Spleen (tissue), 11 donors: Measurements from ENCODE around the gene EFCAB9. TPM values are rescaled to one million over a fixed set of nuclear protein-coding genes. Genes with fewer than 3 reads are reported as not detected.

Source experiments
- DNase-seq: peaks from one replicate; pipeline ENCODE4 v3.0.0-alpha.2; 2020
- H3K27ac ChIP-seq, 8 donors: fragments of 200-600 bp; sonication (generic) in 7 of 8; 1 replicate in 4 of 8; 2 replicates in 4 of 8; pipeline versions ENCODE4 v1.5.0 to v1.8.0; 2016 to 2021; ENCODE audit warnings: inconsistent platforms in 4 of 8, mild to moderate bottlenecking in 4 of 8, moderate library complexity in 1 of 8
- H3K27me3 ChIP-seq, 7 donors: fragments of 200-600 bp; sonication (generic) in 6 of 7; replicated peaks in 1 of 7; 1 replicate in 4 of 7; 2 replicates in 3 of 7; pipeline versions ENCODE4 v1.5.0 to v1.8.0; 2016 to 2021; ENCODE audit warnings: inconsistent platforms in 3 of 7, mild to moderate bottlenecking in 1 of 7
- H3K36me3 ChIP-seq, 6 donors: fragments of 200-600 bp; sonication (generic) in 5 of 6; 1 replicate in 4 of 6; 2 replicates in 2 of 6; pipeline versions ENCODE4 v1.5.0 to v1.8.0; 2016 to 2021; ENCODE audit warnings: inconsistent platforms in 2 of 6
- H3K4me1 ChIP-seq, 6 donors: fragments of 200-600 bp; sonication (generic) in 5 of 6; 1 replicate in 3 of 6; 2 replicates in 3 of 6; pipeline versions ENCODE4 v1.5.0 to v1.8.0; 2016 to 2021; ENCODE audit warnings: inconsistent platforms in 3 of 6
- H3K4me3 ChIP-seq, 8 donors: fragments of 200-600 bp; sonication (generic) in 7 of 8; 1 replicate in 4 of 8; 2 replicates in 4 of 8; pipeline versions ENCODE4 v1.5.0 to v1.8.0; 2016 to 2021; ENCODE audit warnings: inconsistent platforms in 4 of 8, mild to moderate bottlenecking in 4 of 8, moderate library complexity in 2 of 8
- H3K9me3 ChIP-seq, 8 donors: fragments of 200-600 bp; sonication (generic) in 7 of 8; 1 replicate in 4 of 8; 2 replicates in 4 of 8; pipeline versions ENCODE4 v1.5.0 to v1.8.0; 2016 to 2021; ENCODE audit warnings: inconsistent platforms in 4 of 8
- CTCF ChIP-seq, 11 experiments: fragments of 200-600 bp in 7 of 11; fragments of 450-650 bp in 4 of 11; sonication (generic) in 4 of 11; IDR thresholded peaks in 8 of 11; conservative IDR thresholded peaks in 3 of 11; 1 replicate in 7 of 11; 2 replicates in 4 of 11; pipeline versions ENCODE4 v1.4.0 to v1.8.0; 2016 to 2021; ENCODE audit warnings: antibody characterized with exemption in 11 of 11, inconsistent platforms in 4 of 11, mild to moderate bottlenecking in 1 of 11
- POLR2A ChIP-seq, 3 donors: fragments of 450-650 bp; IDR thresholded peaks; one replicate each; pipeline ENCODE4 v1.5.1; 2017; ENCODE audit warnings: antibody characterized with exemption in 3 of 3, mild to moderate bottlenecking in 1 of 3
- POLR2AphosphoS5 ChIP-seq, 3 donors: sonication (generic); formaldehyde crosslinking; IDR thresholded peaks; one replicate each; pipeline ENCODE4 v1.5.1; 2017; ENCODE audit warnings: antibody characterized with exemption in 3 of 3
- WGBS, 5 donors: extraction: QIAGEN DNeasy Blood & Tissue Kit in 3 of 5; methylation state at CpG; one replicate each; pipeline versions ENCODE4 v1.1.5 to v1.1.7; 2013 to 2018; 5-methylcytosine and 5-hydroxymethylcytosine counted together
- intact Hi-C: fragments of 100-400 bp; cut with DNase I; formaldehyde crosslinking; loops from one replicate; pipeline ENCODE4 v1.15.0; 2023; ENCODE audit warnings: low total_unique reads
- polyA plus RNA-seq, 3 donors: library from polyadenylated mRNA; stranded (reverse); fragments of 200-250 nt; gene quantifications; one replicate each; pipeline ENCODE4 v1.2.1, GENCODE V29; 2013
- total RNA-seq, 7 donors: library from RNA; depleted of rRNA in 3 of 7; stranded (reverse); fragments of >200 nt in 3 of 7; fragmentation: NEBNext Ultra II Directional in 4 of 7; extraction: Animal tissue kit (Norgen Biotek cat#: 25700) in 4 of 7; gene quantifications; one replicate each; pipeline versions ENCODE4 v1.1.0 to v1.2.1, GENCODE V29; 2016 to 2021
- donor health status: healthy with polysubstance abuse.
- donor health status: DM: no; HTN: no; CAD: no; lungs with moderate emphysema.
- donor health status: DM: no; HTN: no; CAD: no.
- donor health status: Bipolar disorder and iron deficiency.
- donor health status: healthy.
- donor health status: DM: no; HTN: no; CAD: no.
- donor health status: DM: yes; HTN: yes; CAD: no.

EFCAB9 gene
- total and polyA plus RNA-seq, 10 donors, result not detected

- WGBS, 5 donors, result 94 to 100% (median 95%) methylated on average over 1 of the region's 1 CpG
- H3K27me3 ChIP-seq, result no peaks in the 10 kb centered on the region
- H3K9me3 ChIP-seq, result no peaks in the 10 kb centered on the region
- H3K36me3 ChIP-seq, result peaks cover 0 to 41% (median 1%) of the 10 kb centered on the region in 6 donors
- DNase-seq, result no peak
- no peak for TF ChIP-seq POLR2AphosphoS5 (IDR thresholded peaks at IDR 0.05)
- TF ChIP-seq POLR2A (IDR thresholded peaks at IDR 0.05), result no peak
- TF ChIP-seq CTCF (IDR thresholded peaks at IDR 0.05 in 8 of 11, conservative IDR thresholded peaks at IDR 0.05 in 3 of 11), result no peak
- no peak overlapping the region for H3K4me3 ChIP-seq
- intact Hi-C loops, result no loop called here
- H3K27ac ChIP-seq, result no peak overlapping the region
- H3K4me1 ChIP-seq, result no peaks in the 10 kb centered on the region
These were observed 31.0 kb downstream of the EFCAB9 start for GRCh38 chr5:172224996-172225395.

- WGBS, 5 donors, result 75 to 83% (median 77%) methylated on average over 1 of the region's 1 CpG
These were observed 35.9 kb downstream of the EFCAB9 start for GRCh38 chr5:172229904-172230303.

GRCh38 chr5:172234031-172234430 is 40.1 kb downstream of the EFCAB9 start:
- Histone ChIP-seq H3K27ac (no peak overlapping the region), H3K9me3 (no peaks in the 10 kb centered on the region), H3K36me3 (peaks cover 0 to 46% (median 14%) of the 10 kb centered on the region in 6 donors), H3K27me3 (no peaks in the 10 kb centered on the region), H3K4me3 (no peak overlapping the region), H3K4me1 (peaks cover 0 to 39% (median 11%) of the 10 kb centered on the region in 6 donors)
- DNase-seq, result no peak
- TF ChIP-seq POLR2AphosphoS5 (IDR thresholded peaks at IDR 0.05) (no peak), CTCF (IDR thresholded peaks at IDR 0.05 in 8 of 11, conservative IDR thresholded peaks at IDR 0.05 in 3 of 11) (no peak), POLR2A (IDR thresholded peaks at IDR 0.05) (no peak)
- intact Hi-C loops, result no loop called here
- 95 to 98% (median 97%) methylated on average over 4 of the region's 4 CpGs for WGBS, 5 donors

More at GRCh38 chr5:172229904-172230303, 35.9 kb downstream of the EFCAB9 start:
- Histone ChIP-seq H3K27ac (no peak overlapping the region), H3K4me3 (no peak overlapping the region), H3K27me3 (no peaks in the 10 kb centered on the region), H3K36me3 (peaks cover 0 to 70% (median 14%) of the 10 kb centered on the region in 6 donors), H3K9me3 (no peaks in the 10 kb centered on the region), H3K4me1 (peaks cover 0 to under 1% (median 0%) of the 10 kb centered on the region in 6 donors)
- TF ChIP-seq POLR2A (IDR thresholded peaks at IDR 0.05) (no peak), CTCF (IDR thresholded peaks at IDR 0.05 in 8 of 11, conservative IDR thresholded peaks at IDR 0.05 in 3 of 11) (no peak), POLR2AphosphoS5 (IDR thresholded peaks at IDR 0.05) (no peak)
- no peak for DNase-seq
- intact Hi-C loops, result no loop called here

- DNase-seq, result no peak
These were observed 41.3 kb downstream of the EFCAB9 start for GRCh38 chr5:172235132-172235780.

More at GRCh38 chr5:172235132-172235780, 41.3 kb downstream of the EFCAB9 start:
- Histone ChIP-seq H3K4me3 (no peak overlapping the region), H3K36me3 (peaks cover 0 to 39% (median 14%) of the 10 kb centered on the region in 6 donors), H3K27ac (no peak overlapping the region), H3K27me3 (no peaks in the 10 kb centered on the region), H3K4me1 (peaks cover 0 to 39% (median 11%) of the 10 kb centered on the region in 6 donors), H3K9me3 (no peaks in the 10 kb centered on the region)
- intact Hi-C loops, result no loop called here
- WGBS, 5 donors, result 26 to 56% (median 50%) methylated on average over 4 of the region's 4 CpGs
- TF ChIP-seq CTCF (IDR thresholded peaks at IDR 0.05 in 8 of 11, conservative IDR thresholded peaks at IDR 0.05 in 3 of 11) (no peak), POLR2A (IDR thresholded peaks at IDR 0.05) (no peak), POLR2AphosphoS5 (IDR thresholded peaks at IDR 0.05) (no peak)
